Sciatic nerve (tissue), 2 donors: ENCODE data around the gene BSG. TPM values are rescaled to one million over a fixed set of nuclear protein-coding genes. Genes with fewer than 3 reads are reported as not detected.

Experiments
- ATAC-seq: fragments of 200-7000 bp; cut with Tn5 transposase; one replicate; pipeline ENCODE4 v1.9.1; 2020; ENCODE audit warnings: mild to moderate bottlenecking, moderate library complexity
- DNase-seq: peaks from one replicate; pipeline ENCODE4 v3.0.0-alpha.2; 2020; ENCODE audit warnings: low spot score
- intact Hi-C: fragments of 100-400 bp; cut with DNase I; formaldehyde crosslinking; loops from one replicate; pipeline ENCODE4 v1.14.2; 2022
- total RNA-seq: library from RNA; stranded (reverse); fragmentation: NEBNext Ultra II Directional; extraction: Animal tissue kit (Norgen Biotek cat#: 25700); gene quantifications from one replicate; pipeline ENCODE4 v1.2.1, GENCODE V29; 2021
- donor health status: DM: no; HTN: no; CAD: no.
- donor health status: DM: no; HTN: no; CAD: no.

The BSG gene
- 246 TPM for total RNA-seq

- ATAC-seq (peak; percentile 95), DNase-seq (peak; percentile 100)
- intact Hi-C loops = no loop called here
Measured at GRCh38 chr19:572140-572742, at the start of gene BSG. Gene BSG, plus strand, starts transcription at chr19:572596. Its CDS starts 39 bp downstream, at chr19:572635.

GRCh38 chr19:522726-523125 is 49.7 kb upstream of the BSG start:
- ATAC-seq (no peak), DNase-seq (no peak)
- intact Hi-C loops = no loop called here

DNA sequence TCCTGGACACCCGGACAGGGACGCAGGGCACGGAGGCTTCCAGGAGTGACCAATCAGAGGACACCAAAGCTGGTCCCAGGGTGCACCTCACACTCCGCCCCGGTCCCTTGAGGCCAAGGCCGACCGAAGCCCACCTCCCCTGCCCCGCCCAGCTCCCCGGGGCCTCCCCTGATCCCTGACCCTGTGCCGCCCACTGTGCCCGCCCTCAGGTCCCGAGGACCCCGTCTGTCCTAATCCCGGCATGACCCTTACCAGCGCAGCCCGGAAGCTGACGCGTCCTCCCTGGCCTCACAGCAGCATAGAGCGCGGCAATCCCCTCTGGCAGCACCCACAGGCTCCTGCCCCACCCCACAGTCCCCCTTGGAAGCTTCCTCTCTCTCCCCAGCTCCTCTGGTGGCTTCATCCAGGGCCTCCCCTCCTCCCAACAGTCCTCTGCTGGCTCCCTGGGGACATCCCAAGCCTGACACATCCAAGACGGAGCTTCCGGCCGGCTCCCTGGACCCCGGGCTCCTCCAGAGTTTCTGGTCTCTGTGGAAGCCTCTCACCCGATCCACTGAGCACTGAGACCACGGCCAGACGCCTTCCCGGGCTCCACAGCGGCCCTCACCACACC is 48.2 kb upstream of the BSG start:
- ATAC-seq (peak; percentile 29), DNase-seq (no peak)
- intact Hi-C loops = no loop called here

- ATAC-seq = no peak
- intact Hi-C loops = no loop called here
Measured at GRCh38 chr19:525029-525428, 47.4 kb upstream of the BSG start.

DNA sequence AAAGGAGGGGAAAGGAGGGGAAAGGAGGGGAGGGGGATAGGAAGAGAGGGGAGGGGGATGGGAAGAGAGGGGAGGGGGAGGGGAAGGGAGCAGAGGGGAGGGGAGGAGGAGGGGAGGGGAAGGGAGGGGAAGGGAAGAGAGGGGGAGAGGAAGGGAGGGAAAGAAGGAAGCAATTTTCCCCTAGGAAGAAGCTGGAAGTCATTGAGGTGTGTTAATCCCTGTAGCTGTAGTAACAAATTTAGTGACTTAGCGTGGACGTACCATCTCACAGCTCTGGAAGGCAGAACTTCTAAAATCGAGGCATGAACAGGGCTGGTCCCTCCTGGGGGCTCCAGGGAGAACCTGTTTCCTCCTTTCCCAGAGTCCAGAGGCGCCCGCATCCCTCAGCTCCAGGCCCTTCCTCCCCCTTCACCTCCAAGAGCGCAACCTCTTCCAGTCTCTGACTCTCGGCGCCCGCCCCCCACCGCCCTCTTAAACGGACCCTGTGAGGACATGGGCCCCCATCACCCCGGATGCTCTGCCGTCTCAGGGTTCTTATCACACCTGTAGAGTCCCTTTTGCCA is 46.5 kb upstream of the BSG start:
- DNase-seq (no peak), ATAC-seq (no peak)
- intact Hi-C loops = no loop called here

More at GRCh38 chr19:525029-525428, 47.4 kb upstream of the BSG start:
- no peak for DNase-seq

DNA sequence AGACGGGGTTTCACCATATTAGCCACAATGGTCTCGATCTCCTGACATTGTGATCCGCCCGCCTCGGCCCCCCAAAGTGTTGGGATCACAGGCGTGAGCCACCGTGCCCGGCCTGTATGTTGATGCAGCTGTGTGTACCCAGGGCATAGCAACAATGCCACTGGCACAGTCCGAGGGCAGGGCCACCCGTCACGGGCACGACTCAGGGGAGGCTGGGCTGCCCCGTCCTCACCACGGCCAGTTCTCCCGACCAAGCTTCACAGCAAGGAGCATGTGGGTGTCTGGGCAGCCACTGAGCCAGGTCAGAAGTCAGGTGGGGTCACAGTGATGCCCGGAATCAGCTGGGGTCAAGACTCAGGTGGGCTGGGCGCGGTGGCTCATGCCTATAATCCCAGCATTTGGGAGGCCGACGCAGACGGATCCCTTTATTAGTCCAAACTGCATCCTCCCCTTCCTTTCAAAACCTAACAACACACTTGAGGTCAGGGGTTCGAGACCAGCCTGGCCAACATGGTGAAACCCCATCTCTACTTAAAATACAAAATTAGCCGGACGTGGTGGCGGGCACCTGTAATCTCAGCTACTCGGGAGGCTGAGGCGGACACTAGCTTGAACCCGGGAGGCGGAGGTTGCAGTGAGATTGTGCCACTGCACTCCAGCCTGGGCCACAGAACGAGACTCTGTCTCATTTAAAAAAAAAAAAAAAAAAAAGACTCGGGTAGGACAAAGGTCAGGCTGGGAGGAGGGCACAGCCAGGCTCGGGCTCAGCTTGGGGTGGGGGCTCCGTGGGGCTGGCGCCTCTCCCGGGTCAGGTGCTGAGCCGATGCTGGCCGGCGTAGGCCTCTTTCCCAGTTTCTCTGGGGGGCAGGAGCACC is 42.0 kb upstream of the BSG start:
- intact Hi-C loops = no loop called here
- ATAC-seq = no peak
- DNase-seq = no peak

GRCh38 chr19:531009-531752 is 41.2 kb upstream of the BSG start:
- intact Hi-C loops = no loop called here
- ATAC-seq (peak; percentile 74), DNase-seq (peak; percentile 90)

- ATAC-seq = peak; percentile 5
- intact Hi-C loops = no loop called here
- DNase-seq = no peak
Measured at GRCh38 chr19:531753-532560, 40.4 kb upstream of the BSG start, which contains the start of gene CDC34. Gene CDC34, plus strand, starts transcription at chr19:531760. Its CDS starts 172 bp downstream, at chr19:531932.

DNA sequence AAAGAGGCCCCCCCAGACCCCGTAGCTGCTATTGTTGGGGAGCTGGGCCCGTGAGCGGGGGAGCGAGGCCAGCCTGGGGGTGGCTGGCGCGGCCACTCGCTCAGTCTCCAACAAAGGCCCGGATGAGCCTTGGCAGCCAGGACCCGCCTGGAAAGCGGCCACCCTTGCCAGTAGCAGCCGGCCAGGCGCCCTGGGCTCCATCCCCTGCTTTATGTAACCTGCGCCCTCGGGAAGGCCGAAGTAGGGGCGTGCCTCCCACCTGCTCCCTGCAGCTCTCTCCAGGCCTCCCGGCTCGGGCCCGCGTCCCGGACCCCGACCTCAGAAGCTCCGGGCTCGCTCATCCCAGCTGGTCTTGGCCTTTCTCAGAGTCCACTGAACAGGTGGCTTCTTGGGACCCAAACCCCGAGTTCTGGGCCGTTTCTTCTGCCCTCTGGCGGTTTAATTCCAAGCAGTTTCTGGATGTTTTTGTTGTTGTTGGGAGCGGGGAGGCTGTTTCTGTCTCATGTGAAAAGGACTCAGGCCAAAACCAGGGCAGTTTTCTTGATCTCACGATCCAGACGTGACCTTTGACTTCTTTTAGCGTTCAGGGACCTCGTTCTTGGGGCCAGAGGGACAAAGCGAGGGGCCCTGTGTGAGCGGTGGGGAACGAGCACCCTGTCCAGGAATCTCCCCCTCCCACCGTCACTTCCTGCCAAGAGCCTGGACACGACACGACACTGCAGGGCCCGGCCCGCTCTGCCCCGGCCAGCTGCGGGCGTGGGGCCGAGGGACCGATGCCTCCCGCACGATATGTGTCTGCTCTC is 39.6 kb upstream of the BSG start:
- peak; percentile 71 for ATAC-seq
- intact Hi-C loops = no loop called here
- DNase-seq = peak; percentile 78

DNA sequence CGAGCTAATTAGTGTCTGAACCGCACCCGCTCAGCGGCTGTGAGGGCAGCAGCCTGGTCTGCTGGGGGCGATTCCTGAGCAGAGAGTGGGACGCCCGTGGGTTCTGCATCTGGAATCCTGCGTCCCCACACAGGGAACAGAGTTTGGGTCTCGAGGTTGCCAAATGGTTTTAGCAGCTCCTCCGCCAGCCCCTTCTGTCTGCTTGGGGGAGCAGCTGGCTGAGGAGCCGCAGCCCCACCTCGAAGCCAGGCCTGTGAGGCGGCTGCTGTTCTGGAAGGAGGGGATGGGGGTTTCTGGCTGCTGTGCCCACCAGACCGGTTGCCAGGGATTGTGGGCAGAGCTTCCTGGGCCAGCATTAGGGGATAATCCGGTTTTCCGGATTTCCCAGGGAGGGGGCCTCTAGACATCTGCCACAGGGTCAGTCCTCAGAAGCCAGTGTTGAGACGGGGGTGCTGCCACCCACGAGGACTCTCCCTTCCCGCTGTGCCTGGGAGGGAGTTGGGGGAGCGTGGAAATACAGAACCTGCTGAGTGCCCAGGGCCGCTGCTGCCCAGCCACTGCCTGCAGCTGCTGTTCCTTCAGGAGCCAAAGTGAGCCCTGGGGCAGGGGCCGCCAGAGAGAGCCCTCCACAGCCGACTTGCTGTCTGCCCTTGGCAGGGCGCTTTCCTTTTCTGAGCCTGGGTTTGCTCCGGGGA is 38.9 kb upstream of the BSG start:
- no peak for ATAC-seq
- intact Hi-C loops = no loop called here
- no peak for DNase-seq

GRCh38 chr19:534088-534487 is 38.3 kb upstream of the BSG start:
- ATAC-seq (no peak), DNase-seq (no peak)
- intact Hi-C loops = no loop called here

DNA sequence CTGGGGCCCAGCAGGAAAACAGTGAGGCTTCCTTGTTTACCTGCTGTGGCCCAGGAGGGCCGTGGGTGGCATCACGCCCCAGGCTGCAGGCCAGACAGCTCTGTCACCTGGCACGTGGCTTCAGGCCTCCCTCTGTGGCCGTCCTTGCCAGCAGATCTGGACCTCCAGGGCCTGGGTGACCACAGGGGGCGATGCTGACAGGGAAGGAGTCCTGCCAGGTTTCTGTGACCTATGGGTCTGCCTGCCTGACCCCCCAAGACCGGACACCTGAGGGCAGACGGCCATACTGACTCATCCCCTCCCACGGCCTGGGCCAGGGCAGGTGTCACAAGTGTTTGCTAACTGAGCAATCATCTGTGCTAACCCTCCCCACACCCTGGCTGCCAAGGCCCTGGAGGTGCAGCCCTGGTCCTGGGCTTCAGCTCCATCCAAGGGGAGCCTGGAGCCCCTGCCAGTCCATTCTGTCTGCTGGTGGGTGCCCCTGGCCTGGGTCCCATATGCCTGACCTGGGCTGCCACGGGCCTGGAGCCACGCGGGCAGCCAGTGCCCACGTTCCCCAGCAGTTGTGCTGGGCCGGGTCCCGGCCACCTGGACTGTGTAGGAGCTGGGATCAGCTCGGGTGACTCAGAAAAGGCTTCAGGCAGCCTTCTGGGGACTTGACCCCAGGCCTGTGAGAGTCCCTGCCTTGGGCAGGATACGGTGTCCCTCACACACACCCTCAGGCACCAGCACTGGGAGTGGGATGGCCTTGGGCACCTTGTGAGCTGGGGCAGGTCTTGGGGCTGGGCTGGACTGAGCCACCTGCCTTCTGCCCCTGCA is 37.2 kb upstream of the BSG start:
- intact Hi-C loops = no loop called here
- DNase-seq (no peak), ATAC-seq (no peak)

- DNase-seq (no peak), ATAC-seq (no peak)
- intact Hi-C loops = no loop called here
Measured at GRCh38 chr19:536031-536880, 36.1 kb upstream of the BSG start.

DNA sequence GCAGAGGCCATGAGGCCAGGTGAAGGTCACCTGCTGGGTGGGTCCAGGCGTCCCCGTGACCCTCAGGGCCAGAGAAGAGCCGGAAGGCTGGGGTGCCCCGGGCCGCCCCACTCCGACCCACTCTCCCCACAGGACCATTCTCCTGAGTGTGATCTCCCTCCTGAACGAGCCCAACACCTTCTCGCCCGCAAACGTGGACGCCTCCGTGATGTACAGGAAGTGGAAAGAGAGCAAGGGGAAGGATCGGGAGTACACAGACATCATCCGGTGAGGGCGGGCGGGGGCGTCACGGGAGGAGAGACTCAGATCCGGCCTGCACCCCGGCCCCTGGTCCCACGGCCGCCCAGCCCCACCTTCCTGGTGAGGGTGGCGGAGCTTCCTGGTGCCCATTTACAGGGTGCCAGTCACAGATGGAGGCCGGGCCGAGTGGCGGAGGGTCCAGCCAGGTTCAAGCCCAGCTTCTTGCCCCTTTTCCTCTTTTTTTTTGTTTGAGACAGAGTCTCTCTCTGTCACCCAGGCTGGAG is 35.5 kb upstream of the BSG start:
- DNase-seq = no peak

More for the DNA sequence above, 35.5 kb upstream of the BSG start:
- intact Hi-C loops = no loop called here
- ATAC-seq = no peak
